H9 (cell line): ENCODE measurements around the gene R3HDM2. TPM values are rescaled to one million over a fixed set of nuclear protein-coding genes. Genes with fewer than 3 reads are reported as not detected.

Source experiments
- DNase-seq: peaks from one replicate; pipeline ENCODE4 v3.0.0-alpha.2; 2017
- H2AFZ ChIP-seq: one replicate; pipeline ENCODE4 v1.6.1; 2013; ENCODE audit warnings: mild to moderate bottlenecking, low read length, control low read depth, moderate library complexity
- H2AK5ac ChIP-seq: 2 replicates; pipeline ENCODE4 v1.6.1; 2013; ENCODE audit warnings: low read length, control low read depth, mixed read lengths; ENCODE audit not compliant: insufficient read length
- H2BK120ac ChIP-seq: one replicate; pipeline ENCODE4 v1.6.1; 2013; ENCODE audit warnings: low read depth, mild to moderate bottlenecking, low read length, control low read depth, inconsistent platforms; ENCODE audit not compliant: poor library complexity, severe bottlenecking
- H2BK12ac ChIP-seq: 2 replicates; pipeline ENCODE4 v1.6.1; 2013; ENCODE audit warnings: low read length, control low read depth, mixed read lengths, low read depth; ENCODE audit not compliant: insufficient read length
- H2BK15ac ChIP-seq: 2 replicates; pipeline ENCODE4 v1.6.1; 2013; ENCODE audit warnings: low read depth, low read length, control low read depth
- H2BK20ac ChIP-seq: one replicate; pipeline ENCODE4 v1.6.1; 2013; ENCODE audit warnings: low read depth, mild to moderate bottlenecking, low read length, control low read depth, inconsistent platforms; ENCODE audit not compliant: poor library complexity, severe bottlenecking
- H2BK5ac ChIP-seq: 2 replicates; pipeline ENCODE4 v1.6.1; 2013; ENCODE audit warnings: low read length, control low read depth, mixed read lengths; ENCODE audit not compliant: insufficient read length
- H3K14ac ChIP-seq: 2 replicates; pipeline ENCODE4 v1.6.1; 2013; ENCODE audit warnings: low read length, control low read depth; ENCODE audit not compliant: insufficient read depth
- H3K18ac ChIP-seq: 2 replicates; pipeline ENCODE4 v1.6.1; 2013; ENCODE audit warnings: low read depth, mild to moderate bottlenecking, mixed read lengths, low read length, control low read depth; ENCODE audit not compliant: insufficient read length
- H3K23ac ChIP-seq: 2 replicates; pipeline ENCODE4 v1.6.1; 2013; ENCODE audit warnings: low read length, control low read depth, mixed read lengths, low read depth; ENCODE audit not compliant: insufficient read length
- H3K23me2 ChIP-seq: 2 replicates; pipeline ENCODE4 v1.6.1; 2013; ENCODE audit warnings: low read depth, mild to moderate bottlenecking, mixed read lengths, low read length, control low read depth; ENCODE audit not compliant: insufficient read length, poor library complexity, severe bottlenecking
- H3K27ac ChIP-seq: 2 replicates; pipeline ENCODE4 v1.5.1; 2013; ENCODE audit warnings: low read length, control low read depth, mixed read lengths, low read depth; ENCODE audit not compliant: insufficient read length
- H3K27me3 ChIP-seq: 2 replicates; pipeline ENCODE4 v1.6.1; 2013; ENCODE audit warnings: low read length, control low read depth, inconsistent platforms; ENCODE audit not compliant: insufficient read depth
- H3K4ac ChIP-seq: 2 replicates; pipeline ENCODE4 v1.6.1; 2013; ENCODE audit warnings: low read depth, mild to moderate bottlenecking, control low read depth, inconsistent platforms, low read length, moderate library complexity
- H3K4me1 ChIP-seq: 2 replicates; pipeline ENCODE4 v1.6.1; 2013; ENCODE audit warnings: low read length, control low read depth, inconsistent platforms; ENCODE audit not compliant: insufficient read depth
- H3K4me2 ChIP-seq: 2 replicates; pipeline ENCODE4 v1.6.1; 2013; ENCODE audit warnings: low read length, control low read depth, mixed read lengths; ENCODE audit not compliant: insufficient read length, insufficient read depth
- H3K56ac ChIP-seq: 2 replicates; pipeline ENCODE4 v1.6.1; 2013; ENCODE audit warnings: low read depth, mild to moderate bottlenecking, mixed read lengths, low read length, control low read depth; ENCODE audit not compliant: insufficient read length
- H3K79me1 ChIP-seq: 2 replicates; pipeline ENCODE4 v1.6.1; 2013; ENCODE audit warnings: low read depth, mild to moderate bottlenecking, moderate library complexity, low read length, control low read depth, inconsistent platforms; ENCODE audit not compliant: insufficient read depth, poor library complexity, severe bottlenecking
- H3K79me2 ChIP-seq: 2 replicates; pipeline ENCODE4 v1.6.1; 2013; ENCODE audit warnings: low read length, control low read depth, inconsistent platforms; ENCODE audit not compliant: insufficient read depth
- H3K9ac ChIP-seq: 2 replicates; pipeline ENCODE4 v1.6.1; 2013; ENCODE audit warnings: low read length, control low read depth, mixed read lengths; ENCODE audit not compliant: insufficient read length; ENCODE audit errors: extremely low read depth
- H3K9me3 ChIP-seq: one replicate; pipeline ENCODE4 v1.6.1; 2013; ENCODE audit warnings: low read depth, low read length, inconsistent platforms; ENCODE audit not compliant: control insufficient read depth
- H3T11ph ChIP-seq: one replicate; pipeline ENCODE4 v1.6.1; 2013; ENCODE audit warnings: mild to moderate bottlenecking, low read length, control low read depth, inconsistent platforms
- H4K20me1 ChIP-seq: one replicate; pipeline ENCODE4 v1.6.1; 2013; ENCODE audit not compliant: control insufficient read depth, insufficient read length, insufficient read depth
- H4K5ac ChIP-seq: 2 replicates; pipeline ENCODE4 v1.6.1; 2013; ENCODE audit warnings: low read depth, mild to moderate bottlenecking, mixed read lengths, low read length, control low read depth; ENCODE audit not compliant: insufficient read length
- H4K8ac ChIP-seq: replicated peaks from 2 replicates; pipeline ENCODE4 v1.6.1; 2013; ENCODE audit warnings: low read length, control low read depth, mixed read lengths, low read depth; ENCODE audit not compliant: insufficient read length
- H4K91ac ChIP-seq: 2 replicates; pipeline ENCODE4 v1.6.1; 2013; ENCODE audit warnings: low read depth, mild to moderate bottlenecking, moderate library complexity, mixed read lengths, low read length, control low read depth; ENCODE audit not compliant: insufficient read length
- H3K27ac Mint-ChIP-seq, 3 experiments: 2 replicates in 2 of 3; 3 replicates in 1 of 3; pipeline ENCODE4 v1.8.0; 2020 to 2021; ENCODE audit warnings: mixed read lengths in 3 of 3, mild to moderate bottlenecking in 1 of 3, moderate library complexity in 1 of 3
- H3K27me3 Mint-ChIP-seq: 2 replicates; pipeline ENCODE4 v1.8.0; 2021; ENCODE audit warnings: low read depth, mild to moderate bottlenecking, moderate library complexity, mixed read lengths
- H3K36me3 Mint-ChIP-seq, 3 experiments: 2 replicates in 2 of 3; 3 replicates in 1 of 3; pipeline ENCODE4 v1.8.0; 2020 to 2021; ENCODE audit warnings: low read depth in 3 of 3, mixed read lengths in 3 of 3; ENCODE audit not compliant: insufficient read depth in 1 of 3
- H3K4me1 Mint-ChIP-seq, 2 experiments: 2 replicates each; pipeline ENCODE4 v1.8.0; 2020; ENCODE audit warnings: mixed read lengths in 2 of 2
- H3K4me3 Mint-ChIP-seq, 2 experiments: 2 replicates in 1 of 2; 3 replicates in 1 of 2; pipeline ENCODE4 v1.8.0; 2020 to 2021; ENCODE audit warnings: mild to moderate bottlenecking in 2 of 2, mixed read lengths in 2 of 2, moderate library complexity in 1 of 2
- H3K9me3 Mint-ChIP-seq, 2 experiments: 2 replicates in 1 of 2; 3 replicates in 1 of 2; pipeline ENCODE4 v1.8.0; 2020; ENCODE audit warnings: mild to moderate bottlenecking in 2 of 2, mixed read lengths in 2 of 2, moderate library complexity in 1 of 2
- WGBS: extraction: QIAGEN DNeasy Blood & Tissue Kit; methylation state at CpG from one replicate; pipeline ENCODE4 v1.1.7; 2013; ENCODE audit warnings: missing lambda C conversion rate, low lambda C conversion rate, mixed read lengths; ENCODE audit not compliant: insufficient read length; ENCODE audit errors: extremely low coverage; 5-methylcytosine and 5-hydroxymethylcytosine counted together
- total RNA-seq: library from RNA; stranded (reverse); gene quantifications from 2 replicates; pipeline ENCODE4 v1.2.1, GENCODE V29; 2021
- TF ChIP-seq, protein P1 (sequence below): fragments of 200-600 bp; sonication (generic); conservative IDR thresholded peaks from 3 replicates; pipeline ENCODE4 v1.8.0; 2021; ENCODE audit warnings: antibody characterized with exemption, mild to moderate bottlenecking

R3HDM2 gene
- total RNA-seq, 1 experiment from 2014 or later: 43.9 TPM

DNA sequence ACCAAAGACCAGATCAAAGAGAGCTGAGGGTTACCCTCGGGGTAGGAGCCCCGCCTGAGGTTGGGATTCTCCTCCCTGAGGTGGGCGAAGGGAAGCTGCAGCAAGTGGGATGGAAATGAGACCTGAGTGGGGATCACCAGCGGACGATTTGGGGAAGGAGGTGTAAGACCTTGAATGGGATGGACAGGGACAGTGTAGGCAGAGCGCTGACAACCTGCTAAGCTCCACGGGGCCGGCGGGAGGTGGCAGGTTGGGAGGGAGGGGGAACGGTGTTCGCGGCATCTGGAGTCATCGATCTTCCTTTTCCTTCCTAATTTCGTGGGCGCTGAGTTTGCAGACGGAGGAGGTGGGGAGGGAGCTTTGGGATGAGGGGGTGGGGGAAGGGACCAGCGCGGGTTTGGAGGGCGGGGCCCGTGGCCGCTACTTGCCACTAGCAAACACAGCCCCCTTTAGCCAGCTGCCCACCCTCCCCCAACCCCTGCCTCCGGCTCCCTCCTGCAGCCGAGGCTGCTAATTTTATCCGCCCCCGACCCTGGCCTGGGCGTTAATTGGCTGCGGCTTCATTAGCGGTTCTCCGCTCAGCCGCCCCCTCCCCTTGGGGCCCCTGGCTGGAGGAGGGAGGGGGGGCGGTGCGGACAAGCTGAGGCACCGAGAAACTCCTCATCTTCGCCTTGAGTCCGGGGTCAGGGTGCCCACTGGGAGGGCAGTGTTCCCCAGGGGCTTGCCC lies 204.1 kb downstream of the R3HDM2 start:
- Histone ChIP-seq H2BK20ac (no peak overlapping the region), H3K4me2 (peak overlapping the region; percentile 77), H3K56ac (no peak overlapping the region), H3K4ac (no peak overlapping the region), H4K20me1 (no peaks in the 10 kb centered on the region), H2BK5ac (no peak overlapping the region), H4K91ac (no peak overlapping the region), H3K23ac (no peak overlapping the region), H4K8ac (no peak overlapping the region), H3K18ac (no peak overlapping the region), H3K9me3 (no peaks in the 10 kb centered on the region), H3K23me2 (peaks cover 30% of the 10 kb centered on the region), H4K5ac (no peak overlapping the region), H3K14ac (no peak overlapping the region), H3K4me1 (no peaks in the 10 kb centered on the region; the same call in 1 of the 2 replicates), H3K79me2 (peaks cover 5% of the 10 kb centered on the region; the same call in 1 of the 2 replicates), H3K79me1 (peaks cover 5% of the 10 kb centered on the region), H3K27me3 (peaks cover 33% of the 10 kb centered on the region), H3K9ac (no peak overlapping the region), H3T11ph (no peak overlapping the region), H2AFZ (no peak overlapping the region), H2BK15ac (no peak overlapping the region), H3K27ac (no peak overlapping the region), H2BK120ac (no peak overlapping the region), H2AK5ac (no peak overlapping the region), H2BK12ac (no peak overlapping the region)
- Mint-ChIP-seq H3K27me3 (peaks cover 64% of the 10 kb centered on the region), H3K36me3 (peaks cover 16 to 20% (median 17%) of the 10 kb centered on the region in 3 experiments), H3K9me3 (no peaks in the 10 kb centered on the region; a peak in 2 of 5 replicates), H3K4me3 (peak overlapping the region; percentile 60 to 87), H3K4me1 (peaks cover 53 to 69% of the 10 kb centered on the region in 2 experiments), H3K27ac (peak overlapping the region in 1 of 3 experiments; percentile 60; a peak in 1 of 7 replicates)
- TF ChIP-seq, protein P1, sequence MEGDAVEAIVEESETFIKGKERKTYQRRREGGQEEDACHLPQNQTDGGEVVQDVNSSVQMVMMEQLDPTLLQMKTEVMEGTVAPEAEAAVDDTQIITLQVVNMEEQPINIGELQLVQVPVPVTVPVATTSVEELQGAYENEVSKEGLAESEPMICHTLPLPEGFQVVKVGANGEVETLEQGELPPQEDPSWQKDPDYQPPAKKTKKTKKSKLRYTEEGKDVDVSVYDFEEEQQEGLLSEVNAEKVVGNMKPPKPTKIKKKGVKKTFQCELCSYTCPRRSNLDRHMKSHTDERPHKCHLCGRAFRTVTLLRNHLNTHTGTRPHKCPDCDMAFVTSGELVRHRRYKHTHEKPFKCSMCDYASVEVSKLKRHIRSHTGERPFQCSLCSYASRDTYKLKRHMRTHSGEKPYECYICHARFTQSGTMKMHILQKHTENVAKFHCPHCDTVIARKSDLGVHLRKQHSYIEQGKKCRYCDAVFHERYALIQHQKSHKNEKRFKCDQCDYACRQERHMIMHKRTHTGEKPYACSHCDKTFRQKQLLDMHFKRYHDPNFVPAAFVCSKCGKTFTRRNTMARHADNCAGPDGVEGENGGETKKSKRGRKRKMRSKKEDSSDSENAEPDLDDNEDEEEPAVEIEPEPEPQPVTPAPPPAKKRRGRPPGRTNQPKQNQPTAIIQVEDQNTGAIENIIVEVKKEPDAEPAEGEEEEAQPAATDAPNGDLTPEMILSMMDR: no peak
- WGBS: no CpG with 5 or more reads among the region's 35 CpGs
- peak; percentile 86 for DNase-seq
